Endothelial cell of umbilical vein (primary cell): ENCODE results near the gene PLCB4. TPM values are rescaled to one million over a fixed set of nuclear protein-coding genes. Genes with fewer than 3 reads are reported as not detected.

ENCODE experiments used
- BruUV-seq: library from RNA; stranded (reverse); fragments of 400-500 nt; replicated peaks from 2 replicates; lab custom pipeline; 2021; lab: Mats Ljungman, UMichigan
- CTCF ChIA-PET: fragments of 300-600, 350-600 bp; sonication (Branson Sonifier 250); formaldehyde crosslinking; loops from one replicate; lab custom pipeline; 2021; ENCODE audit warnings: antibody characterized with exemption, inconsistent platforms; lab: Charles Lee
- POLR2A ChIA-PET: fragments of 300-600, 350-600 bp; sonication (Branson Sonifier 250); formaldehyde crosslinking; loops from one replicate; lab custom pipeline; 2021; ENCODE audit warnings: antibody characterized with exemption, inconsistent platforms; lab: Charles Lee
- DNase-seq: peaks from one replicate; pipeline ENCODE4 v3.0.0-alpha.2; 2011; ENCODE audit warnings: low read depth, low spot score
- FAIRE-seq: peaks from 2 replicates; lab custom pipeline; 2011; peaks lifted over from hg19 to GRCh38; lab: Jason Lieb, UNC
- H2AFZ ChIP-seq: 2 replicates; pipeline ENCODE4 v1.6.0; 2012; ENCODE audit warnings: low read depth, low read length, control low read depth, inconsistent platforms
- H3K27ac ChIP-seq: 2 replicates; pipeline ENCODE4 v1.5.1; 2011; ENCODE audit warnings: low read depth, mild to moderate bottlenecking, control low read depth, low read length, moderate library complexity; ENCODE audit not compliant: insufficient read depth
- H3K27me3 ChIP-seq, 2 experiments: 2 replicates each; pipeline versions ENCODE4 v1.6.0 to v1.6.1; 2011; ENCODE audit warnings: low read length in 2 of 2, mixed read lengths in 1 of 2; ENCODE audit not compliant: control insufficient read depth in 2 of 2, insufficient read depth in 2 of 2
- H3K36me3 ChIP-seq, 2 experiments: 2 replicates in 1 of 2; 3 replicates in 1 of 2; pipeline ENCODE4 v1.5.1; 2011; ENCODE audit warnings: low read length in 2 of 2, mild to moderate bottlenecking in 1 of 2, moderate library complexity in 1 of 2; ENCODE audit not compliant: control insufficient read depth in 2 of 2, insufficient read depth in 2 of 2; ENCODE audit errors: extremely low read depth in 1 of 2
- H3K4me1 ChIP-seq: 3 replicates; pipeline ENCODE4 v1.5.1; 2011; ENCODE audit warnings: mild to moderate bottlenecking, low read length; ENCODE audit not compliant: control insufficient read depth, insufficient read depth; ENCODE audit errors: extremely low read depth
- H3K4me2 ChIP-seq: 2 replicates; pipeline ENCODE4 v1.6.1; 2011; ENCODE audit warnings: low read length, control low read depth, mixed read lengths; ENCODE audit not compliant: insufficient read depth
- H3K4me3 ChIP-seq, 3 experiments: fragments of 200-600 bp in 1 of 3; sonication (generic), shearing (Covaris generic) in 1 of 3; replicated peaks in 1 of 3; 2 replicates each; pipeline ENCODE4 v1.5.1; 2011 to 2016; ENCODE audit warnings: control low read depth in 3 of 3, low read length in 3 of 3, mild to moderate bottlenecking in 2 of 3, inconsistent platforms in 1 of 3, low read depth in 1 of 3, moderate library complexity in 1 of 3; ENCODE audit not compliant: insufficient read depth in 1 of 3
- H3K79me2 ChIP-seq: 2 replicates; pipeline ENCODE4 v1.6.0; 2012; ENCODE audit warnings: low read length, inconsistent platforms; ENCODE audit not compliant: control insufficient read depth, insufficient read depth
- H3K9ac ChIP-seq: replicated peaks from 2 replicates; pipeline ENCODE3; 2011; ENCODE audit warnings: low read length, control low read depth; ENCODE audit not compliant: insufficient read depth; ENCODE audit errors: extremely low read depth
- H3K9me1 ChIP-seq: replicated peaks from 3 replicates; pipeline ENCODE4 v1.6.0; 2011; ENCODE audit warnings: mild to moderate bottlenecking, low read length; ENCODE audit not compliant: control insufficient read depth, insufficient read depth; ENCODE audit errors: extremely low read depth
- H3K9me3 ChIP-seq: replicated peaks from 2 replicates; pipeline ENCODE4 v1.5.1; 2012; ENCODE audit warnings: low read length, inconsistent platforms; ENCODE audit not compliant: control insufficient read depth, insufficient read depth
- H4K20me1 ChIP-seq: replicated peaks from 2 replicates; pipeline ENCODE3; 2011; ENCODE audit warnings: mild to moderate bottlenecking, low read length; ENCODE audit not compliant: control insufficient read depth, insufficient read depth; ENCODE audit errors: extremely low read depth
- CTCF ChIP-seq, 2 donors: IDR thresholded peaks; 1 replicate in 1 of 2; 2 replicates in 1 of 2; pipeline ENCODE4 v1.5.1; 2011; ENCODE audit warnings: low read length in 2 of 2, mild to moderate bottlenecking in 2 of 2, moderate library complexity in 2 of 2, control low read depth in 1 of 2, inconsistent platforms in 1 of 2, low read depth in 1 of 2; ENCODE audit not compliant: insufficient read depth in 1 of 2; ENCODE audit errors: extremely low read depth in 1 of 2
- GATA2 ChIP-seq: IDR thresholded peaks from 2 replicates; pipeline ENCODE4 v1.7.0; 2011; ENCODE audit warnings: low read depth, mild to moderate bottlenecking, moderate library complexity, mixed read lengths, low read length; ENCODE audit not compliant: insufficient read length, insufficient read depth
- JUN ChIP-seq: IDR thresholded peaks from 2 replicates; pipeline ENCODE4 v1.6.1; 2011; ENCODE audit warnings: borderline replicate concordance, low read depth; ENCODE audit not compliant: insufficient read length, insufficient read depth
- dilution Hi-C: fragments of 300-500 bp; cut with MboI; formaldehyde crosslinking; loops from one replicate; pipeline ENCODE4 v1.15.0; 2019; ENCODE audit warnings: low sequenced_read_pairs; ENCODE audit not compliant: extremely low pct_ligation_motif_present
- intact Hi-C: fragments of 100-400 bp; cut with micrococcal nuclease; formaldehyde crosslinking; loops from one replicate; pipeline ENCODE4 v1.10.0; 2022
- polyA plus RNA-seq, 4 experiments: library from polyadenylated mRNA; depleted of rRNA in 3 of 4; stranded (reverse) in 3 of 4; unstranded in 1 of 4; fragments of >200 nt; gene quantifications; 2 replicates each; pipeline versions ENCODE4 v1.2.1 to v1.2.3, GENCODE V29; 2011 to 2012; ENCODE audit warnings: missing spikeins in 1 of 4
- total RNA-seq: library from RNA; stranded (reverse); gene quantifications from 2 replicates; pipeline ENCODE4 v1.2.3, GENCODE V29; 2021

Gene PLCB4
- total and polyA plus RNA-seq, 2 donors (not counting 3 experiments of a cell fraction or from before 2014, with no cell fraction given) = 0.37 to 1.7 TPM

- POLR2A ChIA-PET = no interaction called here
- Histone ChIP-seq H3K9me1 (no peaks in the 10 kb centered on the region), H3K9me3 (no peaks in the 10 kb centered on the region), H3K27me3 (peaks cover 72 to 97% of the 10 kb centered on the region in 2 experiments), H3K4me3 (no peak overlapping the region), H2AFZ (no peak overlapping the region), H4K20me1 (no peaks in the 10 kb centered on the region), H3K36me3 (no peaks in the 10 kb centered on the region), H3K4me2 (no peak overlapping the region), H3K4me1 (peaks cover 4% of the 10 kb centered on the region), H3K9ac (no peak overlapping the region), H3K79me2 (no peaks in the 10 kb centered on the region), H3K27ac (no peak overlapping the region)
- no TSS peak for BruUV-seq
- dilution Hi-C loops (no loop called here), intact Hi-C loops (no loop called here)
- no peak for DNase-seq
- CTCF ChIA-PET = interaction anchor here (1.0 kb wide), 1 partner anchor 99 kb away, joined by 3 read pairs; no protein-coding TSS in a partner anchor
- TF ChIP-seq JUN = no peak
- no peak for TF ChIP-seq CTCF (IDR thresholded peaks at IDR 0.05; ENCODE audit: extremely low read depth in 1 of 2, insufficient read depth in 1 of 2, low read depth in 1 of 2, low read length in 2 of 2)
- TF ChIP-seq GATA2 = no peak
- FAIRE-seq = no peak
Observed at GRCh38 chr20:9510911-9511310, 442.0 kb downstream of the PLCB4 start.

- H3K9me1 ChIP-seq = no peaks in the 10 kb centered on the region
- H3K79me2 ChIP-seq = no peaks in the 10 kb centered on the region
- no TSS peak for BruUV-seq
- no peak for DNase-seq
- no peak overlapping the region for H3K4me3 ChIP-seq
- no peak overlapping the region for H3K4me2 ChIP-seq
- no peak overlapping the region for H3K9ac ChIP-seq
- H3K27me3 ChIP-seq = peaks cover 68 to 97% of the 10 kb centered on the region in 2 experiments
- no peak overlapping the region for H3K27ac ChIP-seq
- ChIA-PET CTCF (interaction anchor here (1.4 to 2.4 kb wide), 4 partner anchors 11 to 96 kb away, joined by 3 to 12 read pairs (median 6); no protein-coding TSS in a partner anchor), POLR2A (no interaction called here)
- dilution Hi-C loops (no loop called here), intact Hi-C loops (no loop called here)
- peaks cover 5% of the 10 kb centered on the region for H3K4me1 ChIP-seq
- no peaks in the 10 kb centered on the region for H4K20me1 ChIP-seq
- H2AFZ ChIP-seq = no peak overlapping the region
- no peaks in the 10 kb centered on the region for H3K36me3 ChIP-seq
- TF ChIP-seq CTCF (IDR thresholded peaks at IDR 0.05; ENCODE audit: extremely low read depth in 1 of 2, insufficient read depth in 1 of 2, low read depth in 1 of 2, low read length in 2 of 2) = no peak
- TF ChIP-seq GATA2 = no peak
- FAIRE-seq = no peak
- H3K9me3 ChIP-seq = no peaks in the 10 kb centered on the region
Observed at GRCh38 chr20:9514072-9514460, 445.2 kb downstream of the PLCB4 start.
